HEK293 (cell line): ENCODE results near the gene DNAJC17.

Experiments used
- CTCF ChIA-PET: fragments of 350-600 bp; formaldehyde crosslinking; extraction: SDS; loops from one replicate; lab custom pipeline; 2021; ENCODE audit warnings: antibody characterized with exemption; lab: Yijun Ruan, JAX
- POLR2A ChIA-PET: fragments of 300-600 bp; formaldehyde crosslinking; extraction: SDS; loops from one replicate; lab custom pipeline; 2020; ENCODE audit warnings: antibody characterized with exemption, inconsistent platforms; lab: Yijun Ruan, JAX
- H3K27ac ChIP-seq: fragments of 200-500 bp; sonication (Bioruptor generic); 2 replicates; pipeline ENCODE4 v1.5.1; 2014; ENCODE audit warnings: low read depth, low read length, control low read depth, inconsistent platforms; ENCODE audit errors: extremely low read depth
- H3K36me3 ChIP-seq, 2 experiments: fragments of 200-500 bp in 1 of 2; sonication (Bioruptor generic) in 1 of 2; 1 replicate in 1 of 2; 2 replicates in 1 of 2; pipeline ENCODE4 v1.5.1; 2014 to 2017; ENCODE audit warnings: inconsistent platforms in 2 of 2, low read length in 2 of 2; ENCODE audit not compliant: control insufficient read depth in 2 of 2, insufficient read depth in 1 of 2
- H3K4me1 ChIP-seq: fragments of 200-500 bp; sonication (Bioruptor generic); 2 replicates; pipeline ENCODE4 v1.5.1; 2014; ENCODE audit warnings: mild to moderate bottlenecking, low read length, inconsistent platforms; ENCODE audit not compliant: control insufficient read depth, insufficient read depth
- H3K4me3 ChIP-seq: 2 replicates; pipeline ENCODE4 v1.5.1; 2011; ENCODE audit warnings: low read depth, mild to moderate bottlenecking, control low read depth, low read length, moderate library complexity
- H3K9me3 ChIP-seq: fragments of 200-500 bp; sonication (Bioruptor generic); 2 replicates; pipeline ENCODE4 v1.5.1; 2014; ENCODE audit warnings: low read depth, low read length, inconsistent platforms; ENCODE audit not compliant: control insufficient read depth, insufficient read depth
- IKZF3 ChIP-seq: fragments of 450-650 bp; IDR thresholded peaks from 2 replicates; pipeline ENCODE4 v1.5.0; 2018; ENCODE audit warnings: missing biosample characterization, mild to moderate bottlenecking, missing genetic modification characterization, moderate library complexity
- KLF8 ChIP-seq: fragments of 450-650 bp; formaldehyde crosslinking; IDR thresholded peaks from 2 replicates; pipeline ENCODE4 v1.5.1; 2016; ENCODE audit warnings: missing biosample characterization, missing genetic modification characterization
- ZBTB7A ChIP-seq: fragments of 450-650 bp; formaldehyde crosslinking; IDR thresholded peaks from 2 replicates; pipeline ENCODE4 v1.5.1; 2016; ENCODE audit warnings: low read depth, missing biosample characterization, missing genetic modification characterization
- ZNF157 ChIP-seq: fragments of 450-650 bp; formaldehyde crosslinking; IDR thresholded peaks from 2 replicates; pipeline ENCODE4 v1.5.1; 2016; ENCODE audit warnings: missing biosample characterization, missing genetic modification characterization
- ZNF214 ChIP-seq: fragments of 450-650 bp; formaldehyde crosslinking; IDR thresholded peaks from 2 replicates; pipeline ENCODE4 v1.5.1; 2017; ENCODE audit warnings: missing biosample characterization, mild to moderate bottlenecking, missing genetic modification characterization, borderline replicate concordance
- ZNF416 ChIP-seq: fragments of 450-650 bp; formaldehyde crosslinking; IDR thresholded peaks from 2 replicates; pipeline ENCODE4 v1.5.1; 2016; ENCODE audit warnings: missing biosample characterization, missing genetic modification characterization
- ZNF558 ChIP-seq: fragments of 450-650 bp; formaldehyde crosslinking; IDR thresholded peaks from 2 replicates; pipeline ENCODE4 v1.5.1; 2016; ENCODE audit warnings: missing biosample characterization, missing genetic modification characterization
- ZNF596 ChIP-seq: fragments of 450-650 bp; IDR thresholded peaks from 2 replicates; pipeline ENCODE4 v1.5.0; 2018; ENCODE audit warnings: missing biosample characterization, mild to moderate bottlenecking, missing genetic modification characterization, moderate library complexity
- ZNF658 ChIP-seq: fragments of 450-650 bp; formaldehyde crosslinking; IDR thresholded peaks from 2 replicates; pipeline ENCODE4; 2016; ENCODE audit warnings: missing biosample characterization, missing genetic modification characterization
- ZNF701 ChIP-seq: fragments of 450-650 bp; formaldehyde crosslinking; IDR thresholded peaks from 2 replicates; pipeline ENCODE4 v1.5.1; 2016; ENCODE audit warnings: missing biosample characterization, missing genetic modification characterization
- ZNF747 ChIP-seq: fragments of 450-650 bp; formaldehyde crosslinking; IDR thresholded peaks from 2 replicates; pipeline ENCODE4 v1.5.1; 2016; ENCODE audit warnings: missing biosample characterization, missing genetic modification characterization
- ZNF777 ChIP-seq: fragments of 450-650 bp; formaldehyde crosslinking; IDR thresholded peaks from 2 replicates; pipeline ENCODE4 v1.5.1; 2017; ENCODE audit warnings: missing biosample characterization, missing genetic modification characterization, borderline replicate concordance
- ZNF843 ChIP-seq: fragments of 450-650 bp; formaldehyde crosslinking; IDR thresholded peaks from 2 replicates; pipeline ENCODE4 v1.5.1; 2016; ENCODE audit warnings: missing biosample characterization, missing genetic modification characterization
- TF ChIP-seq, protein P1 (sequence below): fragments of 450-650 bp; formaldehyde crosslinking; IDR thresholded peaks from 2 replicates; pipeline ENCODE4 v1.5.1; 2016; ENCODE audit warnings: missing biosample characterization, missing genetic modification characterization
- TF ChIP-seq, protein P2 (sequence below): fragments of 450-650 bp; formaldehyde crosslinking; conservative IDR thresholded peaks from 2 replicates; pipeline ENCODE4 v1.5.1; 2016; ENCODE audit warnings: low read depth, missing biosample characterization, missing genetic modification characterization
- TF ChIP-seq, protein P3 (sequence below): fragments of 450-650 bp; formaldehyde crosslinking; IDR thresholded peaks from 2 replicates; pipeline ENCODE4; 2016; ENCODE audit warnings: missing biosample characterization, missing genetic modification characterization
- TF ChIP-seq, protein P4 (sequence below): fragments of 450-650 bp; formaldehyde crosslinking; IDR thresholded peaks from 2 replicates; pipeline ENCODE4 v1.5.1; 2016; ENCODE audit warnings: missing biosample characterization, missing genetic modification characterization
- TF ChIP-seq, protein P5 (sequence below): fragments of 450-650 bp; IDR thresholded peaks from 2 replicates; pipeline ENCODE4 v1.5.1; 2018; ENCODE audit warnings: missing biosample characterization, mild to moderate bottlenecking, missing genetic modification characterization
- TF ChIP-seq, protein P6 (sequence below): fragments of 450-650 bp; formaldehyde crosslinking; IDR thresholded peaks from 2 replicates; pipeline ENCODE4 v1.5.1; 2017; ENCODE audit warnings: missing biosample characterization, missing genetic modification characterization

The DNAJC17 gene

DNA sequence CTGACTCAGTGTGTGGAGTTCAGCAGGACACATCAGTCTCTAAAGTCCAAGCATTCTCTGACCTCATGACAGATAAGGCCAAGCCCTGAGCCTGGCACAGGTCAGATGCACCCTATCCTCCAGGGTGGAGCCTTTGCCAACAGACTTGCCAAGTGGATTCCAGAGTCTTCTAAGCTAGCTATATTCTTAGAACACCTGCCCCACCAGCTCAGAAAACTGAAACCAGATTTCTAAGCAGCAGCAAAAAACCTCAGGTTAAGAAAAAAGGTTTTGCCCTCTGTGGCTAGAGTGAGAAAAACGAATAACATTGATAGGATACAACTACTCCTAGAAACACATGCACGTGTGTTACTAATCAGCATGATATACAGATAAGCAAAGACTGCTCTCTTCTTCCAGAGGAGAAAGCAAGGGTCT is 63.8 kb downstream of the DNAJC17 start (continued):
- TF ChIP-seq, protein P1, sequence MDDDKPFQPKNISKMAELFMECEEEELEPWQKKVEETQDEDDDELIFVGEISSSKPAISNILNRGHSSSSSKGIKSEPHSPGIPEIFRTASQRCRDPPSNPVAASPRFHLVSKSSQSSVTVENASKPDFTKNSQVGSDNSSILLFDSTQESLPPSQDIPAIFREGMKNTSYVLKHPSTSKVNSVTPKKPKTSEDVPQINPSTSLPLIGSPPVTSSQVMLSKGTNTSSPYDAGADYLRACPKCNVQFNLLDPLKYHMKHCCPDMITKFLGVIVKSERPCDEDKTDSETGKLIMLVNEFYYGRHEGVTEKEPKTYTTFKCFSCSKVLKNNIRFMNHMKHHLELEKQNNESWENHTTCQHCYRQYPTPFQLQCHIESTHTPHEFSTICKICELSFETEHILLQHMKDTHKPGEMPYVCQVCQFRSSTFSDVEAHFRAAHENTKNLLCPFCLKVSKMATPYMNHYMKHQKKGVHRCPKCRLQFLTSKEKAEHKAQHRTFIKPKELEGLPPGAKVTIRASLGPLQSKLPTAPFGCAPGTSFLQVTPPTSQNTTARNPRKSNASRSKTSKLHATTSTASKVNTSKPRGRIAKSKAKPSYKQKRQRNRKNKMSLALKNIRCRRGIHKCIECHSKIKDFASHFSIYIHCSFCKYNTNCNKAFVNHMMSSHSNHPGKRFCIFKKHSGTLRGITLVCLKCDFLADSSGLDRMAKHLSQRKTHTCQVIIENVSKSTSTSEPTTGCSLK (tag by site-specific recombination): no peak
- TF ChIP-seq KLF8 (tag by site-specific recombination) (no peak), ZNF214 (tag by site-specific recombination) (no peak)

DNA sequence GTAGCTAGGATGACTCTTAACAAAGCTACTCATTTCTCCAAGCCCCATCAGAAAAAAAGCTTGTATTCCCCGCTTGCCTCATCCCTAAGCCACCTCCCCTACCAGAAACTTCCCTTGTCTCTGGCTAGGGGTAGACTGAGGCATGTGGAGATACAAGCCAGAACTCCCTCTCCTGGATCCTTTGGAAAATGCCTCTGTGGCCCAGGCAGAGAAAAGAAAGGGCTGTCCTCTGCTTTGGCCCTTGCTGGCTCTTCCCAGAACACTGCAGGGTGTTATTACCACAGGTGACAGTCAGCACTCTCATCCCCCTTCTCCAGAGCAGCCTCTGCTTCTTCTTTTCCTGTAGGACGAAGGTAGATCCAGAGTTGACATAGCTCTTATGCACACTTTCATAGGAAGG is 67.4 kb downstream of the DNAJC17 start:
- H3K4me1 ChIP-seq: no peaks in the 10 kb centered on the region
- CTCF ChIA-PET: interaction anchor here (0.5 to 1.4 kb wide), 3 partner anchors 10 to 83 kb away, joined by 3 to 6 read pairs (median 4); no protein-coding TSS in a partner anchor

DNA sequence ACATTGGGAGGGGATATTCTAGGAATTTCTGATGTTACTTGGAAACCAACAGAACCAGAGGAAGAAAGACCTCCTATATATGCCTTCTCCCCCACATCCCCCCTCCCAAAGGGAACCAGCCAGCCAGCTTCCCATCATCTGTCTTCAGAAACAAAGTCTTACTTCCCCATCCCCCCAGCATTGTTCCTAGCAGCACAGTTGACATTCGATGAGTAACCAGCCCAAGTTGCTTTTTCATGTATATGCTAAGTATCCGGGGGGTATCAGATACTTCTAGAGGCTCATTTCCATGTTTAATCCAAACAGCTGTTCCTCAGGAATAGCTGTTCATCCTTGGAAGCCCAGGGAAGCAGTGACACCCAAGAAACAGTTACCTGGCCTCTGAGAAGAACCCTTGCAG is 68.2 kb downstream of the DNAJC17 start:
- ChIA-PET POLR2A (interaction anchor here (0.6 to 0.9 kb wide), 3 partner anchors 8 to 41 kb away, joined by 3 read pairs; no protein-coding TSS in a partner anchor), CTCF (interaction anchor here (0.6 to 1.4 kb wide), 2 partner anchors 9 to 119 kb away, joined by 5 to 6 read pairs; no protein-coding TSS in a partner anchor)
- no peak overlapping the region for H3K27ac ChIP-seq
- no peak overlapping the region for H3K4me3 ChIP-seq
- peaks cover 24 to 93% of the 10 kb centered on the region in 2 experiments; a peak in 2 of 3 replicates for H3K36me3 ChIP-seq
- H3K9me3 ChIP-seq: no peaks in the 10 kb centered on the region
- H3K4me1 ChIP-seq: no peaks in the 10 kb centered on the region
- no peak for TF ChIP-seq ZNF701
- TF ChIP-seq ZNF558: no peak
- TF ChIP-seq, protein P2, sequence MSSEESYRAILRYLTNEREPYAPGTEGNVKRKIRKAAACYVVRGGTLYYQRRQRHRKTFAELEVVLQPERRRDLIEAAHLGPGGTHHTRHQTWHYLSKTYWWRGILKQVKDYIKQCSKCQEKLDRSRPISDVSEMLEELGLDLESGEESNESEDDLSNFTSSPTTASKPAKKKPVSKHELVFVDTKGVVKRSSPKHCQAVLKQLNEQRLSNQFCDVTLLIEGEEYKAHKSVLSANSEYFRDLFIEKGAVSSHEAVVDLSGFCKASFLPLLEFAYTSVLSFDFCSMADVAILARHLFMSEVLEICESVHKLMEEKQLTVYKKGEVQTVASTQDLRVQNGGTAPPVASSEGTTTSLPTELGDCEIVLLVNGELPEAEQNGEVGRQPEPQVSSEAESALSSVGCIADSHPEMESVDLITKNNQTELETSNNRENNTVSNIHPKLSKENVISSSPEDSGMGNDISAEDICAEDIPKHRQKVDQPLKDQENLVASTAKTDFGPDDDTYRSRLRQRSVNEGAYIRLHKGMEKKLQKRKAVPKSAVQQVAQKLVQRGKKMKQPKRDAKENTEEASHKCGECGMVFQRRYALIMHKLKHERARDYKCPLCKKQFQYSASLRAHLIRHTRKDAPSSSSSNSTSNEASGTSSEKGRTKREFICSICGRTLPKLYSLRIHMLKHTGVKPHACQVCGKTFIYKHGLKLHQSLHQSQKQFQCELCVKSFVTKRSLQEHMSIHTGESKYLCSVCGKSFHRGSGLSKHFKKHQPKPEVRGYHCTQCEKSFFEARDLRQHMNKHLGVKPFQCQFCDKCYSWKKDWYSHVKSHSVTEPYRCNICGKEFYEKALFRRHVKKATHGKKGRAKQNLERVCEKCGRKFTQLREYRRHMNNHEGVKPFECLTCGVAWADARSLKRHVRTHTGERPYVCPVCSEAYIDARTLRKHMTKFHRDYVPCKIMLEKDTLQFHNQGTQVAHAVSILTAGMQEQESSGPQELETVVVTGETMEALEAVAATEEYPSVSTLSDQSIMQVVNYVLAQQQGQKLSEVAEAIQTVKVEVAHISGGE (tag by site-specific recombination): no peak
- TF ChIP-seq IKZF3: no peak
- TF ChIP-seq ZNF157 (tag by site-specific recombination): no peak
- no peak for TF ChIP-seq ZNF747 (tag by site-specific recombination)
- no peak for TF ChIP-seq ZNF658
- no peak for TF ChIP-seq ZNF843
- TF ChIP-seq, protein P3, sequence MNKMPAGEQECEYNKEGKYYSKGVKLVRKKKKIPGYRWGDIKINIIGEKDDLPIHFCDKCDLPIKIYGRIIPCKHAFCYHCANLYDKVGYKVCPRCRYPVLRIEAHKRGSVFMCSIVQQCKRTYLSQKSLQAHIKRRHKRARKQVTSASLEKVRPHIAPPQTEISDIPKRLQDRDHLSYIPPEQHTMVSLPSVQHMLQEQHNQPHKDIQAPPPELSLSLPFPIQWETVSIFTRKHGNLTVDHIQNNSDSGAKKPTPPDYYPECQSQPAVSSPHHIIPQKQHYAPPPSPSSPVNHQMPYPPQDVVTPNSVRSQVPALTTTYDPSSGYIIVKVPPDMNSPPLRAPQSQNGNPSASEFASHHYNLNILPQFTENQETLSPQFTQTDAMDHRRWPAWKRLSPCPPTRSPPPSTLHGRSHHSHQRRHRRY (tag by site-specific recombination): no peak

More for the DNA sequence above, 67.4 kb downstream of the DNAJC17 start:
- POLR2A ChIA-PET: interaction anchor here (0.8 to 0.9 kb wide), 2 partner anchors 8 to 25 kb away, joined by 3 read pairs; no protein-coding TSS in a partner anchor
- H3K36me3 ChIP-seq: peaks cover 22 to 93% of the 10 kb centered on the region in 2 experiments; a peak in 2 of 3 replicates
- no peaks in the 10 kb centered on the region for H3K9me3 ChIP-seq
- TF ChIP-seq, protein P4, sequence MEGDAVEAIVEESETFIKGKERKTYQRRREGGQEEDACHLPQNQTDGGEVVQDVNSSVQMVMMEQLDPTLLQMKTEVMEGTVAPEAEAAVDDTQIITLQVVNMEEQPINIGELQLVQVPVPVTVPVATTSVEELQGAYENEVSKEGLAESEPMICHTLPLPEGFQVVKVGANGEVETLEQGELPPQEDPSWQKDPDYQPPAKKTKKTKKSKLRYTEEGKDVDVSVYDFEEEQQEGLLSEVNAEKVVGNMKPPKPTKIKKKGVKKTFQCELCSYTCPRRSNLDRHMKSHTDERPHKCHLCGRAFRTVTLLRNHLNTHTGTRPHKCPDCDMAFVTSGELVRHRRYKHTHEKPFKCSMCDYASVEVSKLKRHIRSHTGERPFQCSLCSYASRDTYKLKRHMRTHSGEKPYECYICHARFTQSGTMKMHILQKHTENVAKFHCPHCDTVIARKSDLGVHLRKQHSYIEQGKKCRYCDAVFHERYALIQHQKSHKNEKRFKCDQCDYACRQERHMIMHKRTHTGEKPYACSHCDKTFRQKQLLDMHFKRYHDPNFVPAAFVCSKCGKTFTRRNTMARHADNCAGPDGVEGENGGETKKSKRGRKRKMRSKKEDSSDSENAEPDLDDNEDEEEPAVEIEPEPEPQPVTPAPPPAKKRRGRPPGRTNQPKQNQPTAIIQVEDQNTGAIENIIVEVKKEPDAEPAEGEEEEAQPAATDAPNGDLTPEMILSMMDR (tag by site-specific recombination): no peak
- no peak for TF ChIP-seq ZNF416 (tag by site-specific recombination)
- TF ChIP-seq ZNF558: no peak
- no peak for TF ChIP-seq ZNF777 (tag by site-specific recombination)
- no peak for TF ChIP-seq ZNF596
- no peak for TF ChIP-seq ZBTB7A (tag by site-specific recombination)
- TF ChIP-seq, protein P5, sequence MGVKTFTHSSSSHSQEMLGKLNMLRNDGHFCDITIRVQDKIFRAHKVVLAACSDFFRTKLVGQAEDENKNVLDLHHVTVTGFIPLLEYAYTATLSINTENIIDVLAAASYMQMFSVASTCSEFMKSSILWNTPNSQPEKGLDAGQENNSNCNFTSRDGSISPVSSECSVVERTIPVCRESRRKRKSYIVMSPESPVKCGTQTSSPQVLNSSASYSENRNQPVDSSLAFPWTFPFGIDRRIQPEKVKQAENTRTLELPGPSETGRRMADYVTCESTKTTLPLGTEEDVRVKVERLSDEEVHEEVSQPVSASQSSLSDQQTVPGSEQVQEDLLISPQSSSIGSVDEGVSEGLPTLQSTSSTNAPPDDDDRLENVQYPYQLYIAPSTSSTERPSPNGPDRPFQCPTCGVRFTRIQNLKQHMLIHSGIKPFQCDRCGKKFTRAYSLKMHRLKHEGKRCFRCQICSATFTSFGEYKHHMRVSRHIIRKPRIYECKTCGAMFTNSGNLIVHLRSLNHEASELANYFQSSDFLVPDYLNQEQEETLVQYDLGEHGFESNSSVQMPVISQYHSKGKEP: no peak
- TF ChIP-seq, protein P6, sequence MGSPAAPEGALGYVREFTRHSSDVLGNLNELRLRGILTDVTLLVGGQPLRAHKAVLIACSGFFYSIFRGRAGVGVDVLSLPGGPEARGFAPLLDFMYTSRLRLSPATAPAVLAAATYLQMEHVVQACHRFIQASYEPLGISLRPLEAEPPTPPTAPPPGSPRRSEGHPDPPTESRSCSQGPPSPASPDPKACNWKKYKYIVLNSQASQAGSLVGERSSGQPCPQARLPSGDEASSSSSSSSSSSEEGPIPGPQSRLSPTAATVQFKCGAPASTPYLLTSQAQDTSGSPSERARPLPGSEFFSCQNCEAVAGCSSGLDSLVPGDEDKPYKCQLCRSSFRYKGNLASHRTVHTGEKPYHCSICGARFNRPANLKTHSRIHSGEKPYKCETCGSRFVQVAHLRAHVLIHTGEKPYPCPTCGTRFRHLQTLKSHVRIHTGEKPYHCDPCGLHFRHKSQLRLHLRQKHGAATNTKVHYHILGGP (tag by site-specific recombination): no peak
- no peak overlapping the region for H3K4me3 ChIP-seq
- H3K27ac ChIP-seq: no peak overlapping the region
